GM18909 (cell line): ENCODE measurements around the gene NEBL.
A peak's percentile ranks its signal among the peaks of the same experiment; 100 is the strongest.

Source experiments
- ATAC-seq: cut with Tn5 transposase; IDR thresholded peaks from one replicate; pipeline ENCODE4 v1.9.1; 2021; ENCODE audit warnings: mild to moderate bottlenecking; ENCODE audit not compliant: unreplicated experiment, poor library complexity

The NEBL gene

DNA sequence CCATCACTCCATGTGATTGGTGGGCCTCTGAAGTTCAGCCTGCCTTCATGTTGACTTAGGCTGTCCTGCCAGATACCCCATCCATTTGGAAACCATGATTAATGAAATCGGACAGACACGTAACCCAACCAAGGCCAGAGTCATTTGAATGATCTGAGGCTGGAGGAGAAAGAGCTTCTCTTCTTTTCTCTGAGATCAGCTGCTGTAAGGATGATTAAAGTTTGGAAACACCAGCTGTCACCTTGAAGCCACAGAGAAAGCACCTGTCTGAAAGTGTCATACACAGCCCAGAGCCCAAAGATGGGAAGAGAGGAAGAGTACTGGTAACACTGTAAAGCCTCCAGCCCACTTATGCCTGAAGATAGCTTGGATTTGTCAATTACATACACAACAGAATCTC, 22.9 kb downstream of the NEBL start:
- no peak for ATAC-seq

DNA sequence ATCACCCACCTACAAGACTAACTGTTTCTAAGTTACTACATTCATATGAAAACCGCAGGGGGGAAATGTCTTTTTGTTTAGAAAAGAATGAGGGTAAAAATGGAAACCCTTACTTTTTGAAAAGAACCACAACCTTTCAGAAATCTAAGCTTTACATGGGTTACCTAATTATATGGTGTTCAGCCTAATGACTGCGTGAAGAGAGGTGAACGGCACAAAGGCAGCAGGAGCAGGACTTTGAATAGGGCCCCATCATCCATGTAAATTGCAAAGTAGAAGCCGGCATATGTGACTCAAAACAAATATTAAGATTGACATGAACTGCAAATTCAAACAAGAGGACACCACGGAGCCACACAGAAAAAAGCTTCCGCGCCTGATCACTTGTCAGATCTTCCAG, 25.1 kb downstream of the NEBL start:
- ATAC-seq = no peak

DNA sequence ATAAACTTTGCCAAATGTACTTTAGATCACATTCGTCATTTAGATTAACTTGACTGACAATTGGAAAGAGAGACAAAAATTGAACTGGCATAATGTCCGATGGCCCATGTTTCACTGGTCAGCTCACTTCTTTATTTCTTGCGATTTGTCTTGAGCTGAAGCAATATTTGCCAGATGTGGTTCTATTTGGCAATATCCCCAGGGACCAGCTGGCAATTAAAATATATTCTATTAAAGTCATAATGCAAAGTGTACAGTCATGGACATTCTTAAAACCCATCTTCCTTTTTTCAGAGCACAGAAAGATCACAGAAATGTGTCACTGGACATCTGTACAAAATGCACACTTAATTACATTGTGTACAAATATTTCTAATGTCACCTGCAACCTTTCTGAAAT, 26.3 kb downstream of the NEBL start:
- no peak for ATAC-seq

DNA sequence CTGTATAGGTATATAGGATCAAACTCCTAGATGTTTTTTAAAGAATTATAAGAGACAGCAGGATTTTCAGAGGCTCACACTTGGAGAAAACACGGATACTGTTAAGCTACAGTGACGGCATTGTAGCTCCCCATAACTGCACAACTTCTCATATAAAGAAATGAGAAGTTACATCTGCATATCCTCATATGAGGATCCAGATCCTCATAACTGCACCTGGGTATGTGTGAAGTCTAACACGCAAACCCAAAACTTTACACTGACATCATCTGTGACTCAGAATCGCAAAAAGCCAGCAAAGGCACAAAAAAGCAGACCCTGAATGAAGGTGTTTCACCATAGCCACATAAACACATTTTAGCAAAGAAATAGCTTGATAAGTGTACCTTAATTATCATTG, 34.1 kb downstream of the NEBL start:
- ATAC-seq = no peak

DNA sequence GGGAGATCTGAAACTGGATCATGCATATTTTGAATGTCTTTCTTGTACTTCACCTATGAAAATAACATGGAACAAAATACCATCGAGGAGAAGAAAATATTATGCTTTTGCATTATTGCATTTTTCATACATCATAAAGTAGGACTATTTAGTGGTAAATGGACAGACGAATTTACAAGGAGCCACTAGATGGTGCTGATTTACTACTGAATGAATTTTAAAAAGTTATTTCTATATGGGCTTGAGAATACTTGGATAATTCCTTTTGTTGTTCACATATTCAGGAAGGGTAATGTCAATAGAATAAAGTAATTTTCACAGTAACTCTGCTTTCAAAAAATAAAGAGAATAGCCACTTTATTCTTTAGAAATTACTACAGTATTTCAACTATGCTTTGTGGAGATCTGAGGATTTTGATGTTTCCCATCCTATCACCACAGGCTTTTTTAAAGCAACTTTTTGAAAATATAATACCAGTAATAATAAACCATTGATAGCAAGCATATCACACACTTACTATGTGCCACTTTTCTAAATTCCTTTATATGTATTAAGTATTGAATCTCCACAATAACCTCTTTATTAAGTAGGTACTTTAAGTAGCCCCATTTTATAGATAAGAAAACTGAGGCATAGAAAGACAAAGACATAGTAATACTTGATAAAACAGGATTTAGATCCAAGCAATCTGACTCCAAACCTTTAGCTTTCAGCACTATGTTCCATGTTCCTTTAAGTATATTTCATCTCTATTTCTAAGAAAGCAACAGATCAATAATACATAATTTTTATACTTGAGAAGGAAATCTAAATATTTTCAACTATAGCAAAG, 38.6 kb downstream of the NEBL start:
- peak; percentile 50 for ATAC-seq

DNA sequence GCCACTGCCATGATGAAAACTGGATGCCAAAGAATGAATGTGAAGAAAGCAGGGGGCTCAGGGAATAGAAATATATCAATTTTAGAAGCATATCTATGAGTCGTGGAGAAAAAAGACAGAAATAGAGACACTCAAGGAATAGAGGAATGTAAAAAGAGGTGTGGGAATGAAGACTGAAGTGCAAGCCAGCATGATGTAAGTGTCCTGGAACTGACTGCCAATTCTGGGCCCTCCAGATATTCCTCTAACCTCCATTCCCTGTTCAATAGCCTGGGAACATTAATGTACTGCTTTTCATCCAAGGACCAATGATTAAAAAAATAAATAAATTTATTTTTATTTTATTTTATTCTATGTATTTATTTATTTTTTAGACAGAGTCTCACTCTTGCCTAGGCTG, 40.6 kb downstream of the NEBL start:
- ATAC-seq = no peak

DNA sequence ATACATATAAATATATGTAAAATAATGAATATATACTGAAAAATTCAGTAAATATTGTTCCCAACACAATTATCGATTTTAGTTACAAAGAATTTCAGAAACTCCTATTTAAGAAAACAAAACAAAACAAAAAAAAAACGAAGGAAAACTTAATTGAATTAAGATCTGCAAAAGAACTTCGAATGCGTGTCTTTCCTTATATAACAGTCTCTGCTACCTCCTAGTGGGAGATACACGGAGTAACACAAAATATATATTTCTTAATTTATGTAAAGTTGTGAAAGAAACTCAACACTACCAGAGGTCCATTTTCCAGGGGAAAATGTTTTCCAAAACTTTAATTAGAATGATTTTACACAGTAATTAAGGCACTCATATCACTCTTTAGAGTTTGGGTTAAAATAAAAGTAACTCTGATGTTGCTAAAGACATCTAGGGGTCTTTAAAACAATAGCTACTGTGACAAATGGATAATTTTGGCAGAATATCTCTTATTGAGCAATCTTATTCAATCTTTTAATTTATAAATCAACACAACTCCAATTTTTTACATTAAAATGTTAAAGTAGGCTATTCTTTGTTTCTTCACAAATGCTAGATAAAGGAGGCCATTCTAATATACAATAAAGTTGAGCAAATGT, 41.6 kb downstream of the NEBL start:
- ATAC-seq = no peak

DNA sequence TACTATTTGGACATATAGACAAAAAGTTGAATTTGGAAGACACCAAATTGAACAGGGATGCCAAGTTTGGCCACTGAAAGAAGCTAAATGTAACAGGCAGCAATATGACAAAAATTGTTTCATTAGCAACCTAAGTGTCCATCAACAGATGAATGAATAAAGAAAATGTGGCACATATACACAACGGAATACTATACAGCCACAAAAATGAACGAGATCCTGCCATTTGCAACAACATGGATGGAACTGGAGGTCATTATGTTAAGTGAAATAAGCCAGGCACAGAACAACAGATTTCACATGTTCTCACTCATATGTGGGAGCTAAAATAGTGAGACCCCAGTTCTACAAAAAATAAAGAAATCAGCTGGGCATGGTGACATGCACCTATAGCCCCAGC, 43.8 kb downstream of the NEBL start:
- ATAC-seq = no peak

DNA sequence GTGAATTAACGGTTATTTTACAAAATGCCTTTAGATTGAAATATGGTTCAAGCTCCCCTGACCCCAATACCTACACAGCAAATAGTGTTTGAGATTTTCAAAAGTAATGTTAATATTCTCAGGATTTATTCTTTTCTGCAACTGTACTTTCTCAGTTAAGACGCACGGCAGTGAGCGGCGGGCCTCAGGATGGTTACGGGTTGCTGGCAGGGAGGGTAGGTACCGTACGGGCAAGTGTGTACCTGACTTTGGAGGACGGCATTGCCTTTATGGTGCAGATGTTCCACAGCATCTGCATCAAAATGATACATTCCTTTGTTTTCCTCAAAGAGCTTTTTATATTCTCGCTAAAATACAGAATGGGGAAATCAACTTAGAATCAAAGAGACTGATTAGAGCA, 44.8 kb downstream of the NEBL start:
- ATAC-seq = no peak

DNA sequence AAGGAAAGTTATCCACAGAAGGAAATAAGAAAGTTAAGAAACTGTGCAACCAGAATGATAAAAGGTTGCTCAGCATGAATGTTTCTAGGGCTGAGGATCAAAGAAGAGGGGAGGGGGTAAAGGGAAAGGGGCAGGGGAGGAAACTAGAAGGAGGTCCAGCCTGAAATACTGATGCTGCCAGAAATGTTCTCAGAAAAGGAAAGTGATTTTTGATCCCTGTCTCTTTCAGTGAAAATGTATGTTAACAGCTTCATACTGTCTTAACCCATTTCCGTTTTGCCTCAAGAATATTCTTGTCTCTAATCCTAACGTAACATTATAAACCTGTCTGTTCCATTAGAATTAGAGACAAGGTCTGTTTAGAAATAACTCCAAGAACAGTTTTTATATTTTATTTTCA, 49.6 kb downstream of the NEBL start:
- ATAC-seq = no peak

DNA sequence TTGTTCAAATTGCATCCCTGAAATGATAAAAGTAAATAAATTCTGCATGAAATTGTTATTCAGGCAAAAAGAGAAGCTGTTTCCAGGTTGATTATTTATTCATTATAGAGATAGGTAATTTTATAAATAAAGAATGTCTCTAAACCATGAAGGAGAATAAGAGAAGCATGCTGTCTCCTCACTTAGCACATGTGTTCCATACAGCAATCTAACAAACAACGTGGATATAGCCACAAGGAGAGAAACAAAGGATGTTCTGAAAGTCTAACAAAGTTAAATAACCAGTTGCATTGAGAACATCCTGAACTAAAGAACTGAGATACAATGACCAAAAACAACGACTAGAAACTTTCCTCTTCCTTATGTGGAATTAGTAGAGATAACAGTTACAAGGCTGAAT, 50.8 kb downstream of the NEBL start:
- no peak for ATAC-seq

DNA sequence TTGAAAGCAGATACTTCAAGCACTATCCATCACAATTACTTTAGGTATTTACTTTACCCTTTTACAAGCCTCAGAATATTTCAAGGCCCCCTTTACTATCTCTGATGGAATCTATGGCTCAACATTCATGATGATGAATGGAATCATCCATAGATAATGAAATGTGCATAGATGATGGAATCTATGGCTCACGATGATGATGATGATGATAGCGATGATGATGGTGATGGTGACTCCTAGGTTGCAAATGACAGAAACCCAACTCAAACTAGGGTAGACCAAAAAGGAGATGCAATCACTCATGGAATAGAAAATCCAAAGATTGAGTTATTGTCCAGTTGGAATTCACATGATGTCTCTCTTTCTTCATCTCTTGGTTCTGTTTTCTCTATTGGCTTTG, 55.7 kb downstream of the NEBL start:
- no peak for ATAC-seq

DNA sequence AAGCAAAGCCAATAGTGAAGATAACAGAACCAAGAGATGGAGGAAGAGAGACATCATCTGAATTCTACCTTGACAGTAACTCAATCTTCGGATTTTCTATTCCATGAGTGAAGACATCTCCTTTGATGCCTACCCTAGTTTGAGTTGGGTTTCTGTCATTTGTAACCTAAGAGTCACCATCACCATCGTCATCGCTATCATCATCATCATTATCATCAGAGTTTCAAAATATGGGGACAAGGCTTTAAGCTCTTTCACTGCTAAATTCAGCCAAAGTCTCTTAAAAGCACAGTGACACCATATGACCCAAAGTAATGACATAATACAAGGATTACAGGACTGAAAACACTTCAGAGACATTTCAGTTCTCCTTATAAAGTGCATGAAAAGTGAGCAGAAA, 57.2 kb downstream of the NEBL start:
- no peak for ATAC-seq

DNA sequence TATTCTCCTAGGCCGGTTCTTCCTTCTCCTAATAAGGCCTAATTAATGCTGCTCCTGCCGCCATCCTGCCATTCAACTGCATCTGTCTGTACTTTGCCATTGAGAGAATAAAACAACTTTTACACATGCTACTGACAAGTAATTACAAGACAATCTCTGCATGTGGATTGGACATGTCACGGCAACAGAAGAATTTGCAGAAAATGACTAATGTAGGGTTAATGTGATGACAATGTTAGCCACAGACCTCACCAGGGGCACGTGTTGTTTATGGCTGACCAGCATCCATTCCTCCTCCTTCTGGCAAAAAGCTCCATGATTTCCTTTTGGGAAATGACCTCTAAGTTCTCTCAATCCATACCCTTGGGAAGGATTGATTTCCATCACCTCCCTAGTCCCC, 58.0 kb downstream of the NEBL start:
- ATAC-seq = no peak

DNA sequence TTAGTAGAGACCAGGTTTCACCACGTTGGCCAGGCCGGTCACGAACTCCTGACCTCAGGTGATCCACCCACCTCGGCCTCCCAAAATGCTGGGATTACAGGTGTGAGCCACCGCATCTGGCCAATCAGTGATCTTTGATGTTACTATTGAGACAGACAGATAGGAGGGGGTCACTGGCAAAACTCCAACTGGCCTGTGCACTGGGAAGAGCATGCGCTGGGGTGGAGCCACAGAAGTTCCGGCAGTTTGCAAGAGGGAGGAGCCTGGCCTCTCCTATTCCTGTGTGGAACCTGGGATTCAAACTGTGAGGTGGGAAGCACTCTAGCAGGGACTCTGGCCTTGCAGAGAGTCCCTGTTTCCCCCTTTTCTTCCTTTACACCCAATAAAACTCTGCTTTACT, 60.7 kb downstream of the NEBL start:
- no peak for ATAC-seq

DNA sequence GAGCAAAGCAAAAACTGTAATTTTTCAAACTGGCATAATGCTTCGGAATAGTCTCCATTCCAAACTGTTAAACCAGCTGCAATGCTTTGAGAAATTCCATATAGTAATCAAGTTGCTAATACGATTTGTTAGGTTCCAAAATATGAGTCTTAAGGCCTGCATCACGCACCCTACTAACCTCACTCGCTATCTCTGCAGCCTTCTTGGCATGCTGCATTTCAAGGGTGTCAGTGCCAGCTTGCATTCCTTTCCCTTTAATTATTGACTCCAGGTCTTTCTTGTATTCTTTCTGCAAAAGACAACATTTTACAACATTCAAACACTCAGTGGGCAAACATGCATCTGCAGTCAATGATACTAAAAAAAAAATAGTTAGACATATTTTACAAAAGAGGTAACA, 61.8 kb downstream of the NEBL start:
- ATAC-seq = no peak

DNA sequence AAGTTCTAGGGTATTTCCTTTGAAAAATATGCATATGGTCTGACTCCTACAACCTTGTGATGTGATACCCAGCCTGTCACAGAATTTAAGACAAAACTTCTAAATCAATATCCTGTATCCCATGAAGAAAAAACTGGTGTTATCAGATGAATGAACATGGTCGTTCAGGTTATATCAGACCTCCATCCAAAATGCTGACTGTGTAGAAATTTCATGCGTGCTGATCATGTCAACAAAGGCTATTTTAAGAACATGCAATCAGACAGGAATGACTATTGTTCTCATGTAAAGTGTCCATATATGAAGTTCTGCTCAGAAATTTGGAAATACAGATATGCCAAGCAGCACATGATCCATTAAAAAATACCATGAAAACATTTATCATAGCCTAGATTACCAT, 62.3 kb downstream of the NEBL start:
- ATAC-seq = no peak

DNA sequence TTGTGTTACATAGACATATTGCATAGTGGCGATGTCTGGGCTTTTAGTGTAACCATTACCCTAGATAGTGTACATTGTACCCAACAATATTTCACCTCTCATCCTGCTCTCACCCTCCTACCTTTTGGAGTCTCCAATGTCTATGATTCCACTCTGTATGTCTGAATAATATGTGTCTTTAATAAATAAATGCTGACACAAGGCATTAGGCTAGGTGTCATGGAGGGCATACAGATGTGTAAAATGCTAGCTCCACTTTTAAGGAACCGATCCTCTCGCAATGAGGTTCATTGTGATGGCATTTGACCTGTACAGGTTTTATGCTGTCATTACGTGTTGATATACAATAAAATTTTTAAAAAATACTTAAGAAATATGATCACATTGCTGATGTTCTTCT, 74.3 kb downstream of the NEBL start:
- ATAC-seq = no peak

DNA sequence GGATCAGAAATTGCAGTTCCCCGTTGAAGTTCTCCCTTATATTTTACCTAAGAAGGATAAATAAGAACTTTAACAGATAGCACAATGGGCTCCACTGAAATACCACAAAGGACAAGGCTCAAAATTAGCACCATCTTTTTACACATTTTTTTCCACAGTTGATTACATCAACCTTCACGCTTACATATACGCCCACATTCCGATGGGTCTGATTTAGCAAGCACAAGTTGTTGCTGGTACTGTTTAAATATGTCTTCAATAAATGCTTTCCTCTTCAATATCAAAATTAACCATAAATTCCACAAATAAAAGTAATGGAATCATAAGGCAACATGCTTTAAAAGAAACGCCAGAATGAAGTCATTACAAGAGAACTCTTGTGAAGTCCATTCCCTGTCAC, 79.5 kb downstream of the NEBL start:
- ATAC-seq = no peak

DNA sequence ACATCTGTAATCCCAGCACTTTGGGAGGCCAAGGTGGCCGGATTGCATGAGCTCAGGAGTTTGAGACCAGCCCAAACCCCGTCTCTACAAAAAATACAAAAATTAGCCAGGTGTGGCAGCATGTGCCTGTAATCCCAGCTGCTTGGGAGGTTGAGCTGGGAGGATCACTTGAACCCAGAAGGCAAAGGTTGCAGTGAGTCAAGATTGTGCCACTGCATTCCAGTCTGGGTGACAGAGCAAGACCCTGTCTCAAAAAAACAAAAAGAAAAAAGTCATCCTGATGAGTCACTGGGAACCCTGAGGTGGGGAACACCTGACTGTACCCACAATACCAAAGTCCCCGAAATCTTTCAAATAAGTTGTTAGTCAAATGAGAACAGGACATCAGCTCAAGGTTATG, 80.0 kb downstream of the NEBL start:
- no peak for ATAC-seq

DNA sequence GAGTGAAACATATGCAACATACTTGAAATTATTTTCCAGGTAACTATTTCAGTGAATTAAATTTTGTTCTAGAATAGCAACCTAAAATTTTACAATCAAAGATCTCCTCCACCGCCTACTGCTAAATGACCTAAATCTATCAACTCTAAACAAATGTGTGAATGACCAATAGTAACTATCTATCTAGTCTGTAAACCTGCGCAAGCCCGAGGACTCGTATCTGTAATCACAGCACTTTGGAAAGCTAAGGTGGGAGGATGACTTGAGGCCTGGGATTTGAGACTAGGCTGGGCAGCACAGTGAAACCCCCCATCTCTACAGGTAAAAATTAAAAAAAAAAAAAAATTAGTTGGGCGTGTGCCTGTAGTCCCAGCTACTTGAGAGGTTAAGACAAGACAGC, 83.0 kb downstream of the NEBL start:
- ATAC-seq = no peak

DNA sequence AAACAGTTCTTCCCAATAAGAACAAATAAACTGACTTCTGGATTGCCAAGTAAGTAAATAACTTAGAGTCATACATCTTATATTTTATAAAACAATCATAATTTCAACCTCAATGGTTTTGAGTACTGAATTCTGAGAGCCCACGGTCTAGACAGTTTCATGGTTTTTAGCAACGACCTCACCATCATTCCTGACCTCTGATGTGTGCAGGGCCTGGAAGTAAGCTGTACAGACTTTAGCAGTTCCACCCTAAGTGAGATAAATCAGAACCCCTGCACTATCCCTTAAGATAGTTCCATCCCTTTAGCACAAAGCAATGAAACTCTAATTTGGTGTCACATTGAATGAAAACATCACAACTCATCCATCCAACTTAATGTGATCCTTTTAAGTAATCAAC, 86.0 kb downstream of the NEBL start:
- ATAC-seq = no peak
